ENCODE measurements around the gene CCR8. TPM values are rescaled to one million over a fixed set of nuclear protein-coding genes. Genes with fewer than 3 reads are reported as not detected.
A peak's percentile ranks its signal among the peaks of the same experiment; 100 is the strongest.
"Not testable (repeated sequence)": the region's sequence is repeated elsewhere in the genome, so short reads cannot be mapped to it uniquely, and the experiment has no call there.

Gene CCR8
- total RNA-seq, 1 donor from 2014 or later = not detected

DNA sequence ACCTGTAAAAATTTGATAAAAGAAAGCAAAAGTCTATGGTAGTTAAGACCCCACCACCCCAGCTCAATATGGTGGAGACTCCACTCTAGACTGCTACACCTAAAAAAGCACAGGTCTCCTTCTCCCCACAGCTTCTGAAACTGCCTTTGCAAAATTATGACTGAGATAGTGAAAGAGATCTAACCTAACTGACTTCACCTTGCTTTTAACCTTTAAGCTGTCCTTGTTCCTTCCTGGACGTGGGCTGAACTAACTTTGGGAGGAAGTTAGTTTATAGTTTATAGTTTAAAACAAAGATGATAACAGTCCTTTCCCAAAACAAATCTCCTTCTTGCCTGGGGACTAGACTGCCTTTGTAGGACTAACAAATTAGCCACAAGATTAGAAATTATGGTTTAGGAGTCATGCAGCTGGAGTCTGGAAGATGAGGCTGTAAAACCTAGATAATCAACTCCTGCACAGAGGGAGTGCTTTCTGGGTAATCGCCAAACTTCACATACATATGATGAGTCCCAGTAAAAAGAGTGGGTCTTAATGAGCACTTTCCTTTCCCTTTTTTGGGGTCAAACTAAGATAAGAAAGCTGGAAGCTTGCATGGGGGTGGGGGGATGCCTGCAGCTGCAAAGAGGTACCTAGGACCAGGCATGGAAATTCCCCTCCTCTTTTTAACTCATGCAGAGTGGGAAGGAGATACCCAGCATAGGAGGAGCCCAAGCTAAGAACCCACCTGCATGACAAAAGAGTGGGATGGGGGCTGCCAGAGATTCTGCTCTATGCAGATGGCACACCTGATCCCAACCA is 17.5 kb downstream of the CCR8 start:
- no peak for DNase-seq (ENCODE audit: low read depth in 2 of 2)

DNA sequence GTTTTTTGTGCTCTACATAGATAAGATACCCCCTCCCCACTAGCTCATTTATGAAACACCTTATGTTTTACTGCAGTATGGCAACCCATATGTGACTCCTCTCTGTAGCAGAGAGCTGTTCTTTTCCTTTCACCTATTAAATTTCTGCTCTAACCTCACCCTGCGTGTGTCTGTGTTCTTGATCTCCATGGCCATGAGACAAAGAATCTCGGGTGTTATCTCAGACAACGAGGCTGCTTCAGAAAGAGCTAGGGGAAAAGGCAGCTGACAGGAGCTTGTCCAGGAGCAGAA is 18.0 kb downstream of the CCR8 start:
- DNase-seq (ENCODE audit: low read depth in 2 of 2) = no peak

DNA sequence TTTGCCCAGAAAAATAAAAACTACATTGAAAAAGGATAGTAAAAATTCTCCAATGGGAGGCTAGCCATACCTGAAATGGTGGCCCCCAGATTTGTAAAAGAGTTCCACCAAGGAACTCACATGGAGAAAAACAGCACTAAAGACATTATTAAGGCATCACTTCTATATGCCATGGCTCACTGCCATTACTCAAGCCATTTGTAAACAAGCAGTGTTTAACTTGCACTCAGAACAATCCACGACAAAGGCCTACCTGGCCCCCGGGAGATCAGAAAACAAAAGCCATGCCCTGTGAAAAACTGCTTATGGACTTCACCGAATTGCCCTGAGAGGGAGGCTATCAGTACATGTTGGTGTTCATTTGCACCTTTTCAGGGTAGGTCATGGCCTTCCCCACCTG is 19.6 kb downstream of the CCR8 start:
- DNase-seq (ENCODE audit: low read depth in 2 of 2) = no peak

DNA sequence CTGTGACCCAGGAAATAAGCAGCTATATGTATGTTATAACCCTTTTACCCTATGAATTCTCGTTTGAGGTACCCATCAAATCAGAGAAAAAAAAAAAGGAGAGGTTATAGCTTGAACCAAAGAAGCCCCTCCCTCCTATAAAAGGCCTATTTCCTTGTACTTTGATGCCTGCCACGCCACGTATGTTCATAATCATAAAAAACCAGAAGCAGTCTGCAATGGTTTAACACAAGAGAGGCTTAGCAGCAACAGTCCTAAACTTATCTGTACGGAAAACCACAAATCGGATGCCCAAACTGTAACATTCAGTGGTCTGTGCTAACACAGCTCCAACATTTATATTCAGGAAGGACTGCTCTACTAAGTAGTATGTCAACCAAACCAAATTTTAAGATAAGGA is 21.2 kb downstream of the CCR8 start:
- no peak for DNase-seq (ENCODE audit: low read depth in 2 of 2)

DNA sequence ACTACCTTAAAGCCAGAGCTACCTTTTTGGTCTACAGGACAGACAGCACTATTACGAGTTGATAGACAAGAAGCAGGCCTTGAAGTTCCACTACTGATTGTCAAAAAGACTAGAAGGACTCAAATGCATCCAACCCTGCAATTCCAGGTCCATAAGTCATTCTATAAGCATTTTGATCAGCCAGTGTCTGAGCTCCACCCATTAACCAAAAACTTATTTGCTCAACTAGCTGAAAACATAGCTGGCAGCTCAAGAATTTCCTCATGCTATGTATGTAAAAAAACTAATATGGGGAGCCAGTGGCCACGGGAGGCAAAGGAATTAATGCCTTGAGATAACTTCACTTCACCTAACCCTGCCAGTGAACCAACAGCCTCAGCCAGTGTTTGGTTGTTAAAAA is 21.6 kb downstream of the CCR8 start:
- DNase-seq (ENCODE audit: low read depth in 2 of 2) = not testable (repeated sequence)

DNA sequence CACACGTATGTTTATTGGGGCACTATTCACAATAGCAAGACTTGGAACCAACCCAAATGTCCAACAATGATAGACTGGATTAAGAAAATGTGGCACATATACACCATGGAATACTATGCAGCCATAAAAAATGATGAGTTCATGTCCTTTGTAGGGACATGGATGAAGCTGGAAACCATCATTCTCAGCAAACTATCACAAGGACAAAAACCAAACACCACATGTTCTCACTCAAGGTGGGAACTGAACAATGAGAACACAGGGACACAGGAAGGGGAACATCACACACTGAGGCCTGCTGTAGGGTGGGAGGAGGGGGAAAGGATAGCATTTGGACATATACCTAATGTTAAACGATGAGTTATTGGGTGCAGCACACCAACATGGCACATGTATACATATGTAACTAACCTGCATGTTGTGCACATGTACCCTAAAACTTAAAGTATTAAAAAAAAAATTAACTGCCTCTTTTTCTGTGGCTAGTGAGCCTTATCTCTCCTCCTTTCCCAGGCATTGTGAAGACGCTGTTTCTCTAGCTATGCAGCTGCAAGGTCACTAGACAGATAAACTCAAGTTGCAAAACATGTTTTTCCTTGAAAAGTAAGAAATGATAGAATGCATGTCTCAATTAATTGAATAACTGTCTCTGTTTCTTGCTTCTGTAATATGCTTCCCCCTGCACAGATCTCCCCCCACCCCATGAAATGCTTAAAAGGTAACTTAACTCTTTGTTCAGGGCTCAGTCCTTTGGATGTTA is 23.8 kb downstream of the CCR8 start:
- DNase-seq (ENCODE audit: low read depth in 2 of 2) = not testable (repeated sequence)

DNA sequence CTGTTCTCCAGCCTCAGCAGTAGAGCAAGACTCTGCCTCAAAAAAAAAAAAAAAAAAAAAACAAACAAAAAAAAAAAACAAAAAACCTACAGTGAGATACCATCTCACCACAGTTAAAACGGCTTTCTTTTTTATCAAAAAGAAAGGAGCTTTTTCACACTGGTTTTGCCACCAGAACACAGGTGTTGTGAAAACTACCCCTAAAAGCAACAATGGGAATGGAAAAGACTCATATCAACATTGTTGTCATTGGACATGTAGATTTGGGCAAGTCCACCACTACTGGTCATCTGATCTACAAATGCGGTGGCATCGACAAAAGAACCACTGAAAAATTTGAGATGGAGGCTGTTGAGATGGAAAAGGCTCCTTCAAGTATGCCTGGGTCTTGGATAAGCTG is 28.8 kb downstream of the CCR8 start:
- no peak for DNase-seq (ENCODE audit: low read depth in 2 of 2)

DNA sequence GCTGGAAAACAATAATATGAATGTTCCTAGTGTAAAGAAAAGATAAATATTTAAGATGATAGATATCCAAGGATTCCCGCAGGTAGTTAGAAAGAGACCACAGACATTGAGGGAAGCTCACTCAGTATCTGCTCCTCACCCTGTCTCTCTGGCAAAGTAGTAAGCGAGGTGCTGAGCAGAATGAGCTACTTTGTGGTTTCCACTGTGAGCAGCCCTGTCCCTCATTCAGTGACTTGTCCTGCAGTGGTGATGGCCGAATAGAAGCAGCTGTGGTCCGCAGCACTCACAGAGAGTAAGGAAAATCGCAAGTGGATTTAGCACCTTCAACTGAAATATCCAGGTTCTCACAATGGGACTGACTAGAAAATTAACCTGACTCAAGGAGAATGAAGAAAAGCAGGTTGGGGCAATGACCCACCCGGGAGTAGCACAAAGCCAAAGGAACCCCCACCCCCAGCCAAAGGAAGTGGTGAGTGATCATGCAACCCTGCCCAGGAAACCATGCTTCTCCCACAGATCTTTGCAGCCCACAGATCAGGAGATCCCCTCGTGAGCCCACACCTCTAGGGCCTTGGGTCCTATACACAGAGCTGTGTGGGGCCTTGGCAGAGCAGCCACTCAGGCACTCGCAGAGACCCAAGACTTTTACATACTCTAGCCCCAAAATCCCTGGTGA is 31.9 kb downstream of the CCR8 start:
- DNase-seq (ENCODE audit: low read depth in 2 of 2) = no peak

DNA sequence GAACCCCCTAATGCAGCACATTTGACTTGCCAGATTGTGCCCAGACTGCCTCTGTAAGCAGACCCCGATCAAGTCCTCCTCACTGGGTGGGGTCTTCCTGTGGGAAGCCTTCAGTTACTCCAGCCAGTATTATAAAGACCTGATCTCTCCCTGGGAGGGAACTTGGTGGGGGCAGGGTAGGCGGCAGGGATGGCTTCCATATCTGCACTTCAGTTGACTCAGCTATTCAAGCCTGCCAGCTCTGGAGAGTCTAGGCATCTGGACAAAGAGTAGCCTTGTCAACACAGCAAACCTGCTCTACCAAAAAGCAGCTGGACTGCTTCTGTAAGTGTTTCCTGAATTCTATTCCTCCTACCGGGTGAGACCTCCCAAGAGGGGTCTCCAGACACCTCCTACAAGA is 32.7 kb downstream of the CCR8 start:
- DNase-seq (ENCODE audit: low read depth in 2 of 2) = no peak

- DNase-seq (ENCODE audit: low read depth in 2 of 2) = no peak
Observed at GRCh38 chr3:39362812-39363211, 33.3 kb downstream of the CCR8 start.

DNA sequence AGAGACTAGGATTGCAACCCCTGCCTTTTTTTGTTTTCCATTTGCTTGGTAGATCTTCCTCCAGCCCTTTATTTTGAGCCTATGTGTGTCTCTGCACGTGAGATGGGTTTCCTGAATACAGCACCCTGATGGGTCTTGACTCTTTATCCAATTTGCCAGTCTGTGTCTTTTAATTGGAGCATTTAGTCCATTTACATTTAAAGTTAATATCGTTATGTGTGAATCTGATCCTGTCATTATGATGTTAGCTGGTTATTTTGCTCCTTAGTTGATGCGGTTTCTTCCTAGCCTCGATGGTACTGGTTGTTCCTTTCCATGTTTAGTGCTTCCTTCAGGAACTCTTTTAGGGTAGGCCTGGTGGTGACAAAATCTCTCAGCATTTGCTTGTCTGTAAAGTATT is 40.9 kb downstream of the CCR8 start:
- DNase-seq (ENCODE audit: low read depth in 2 of 2) = not testable (repeated sequence)

- no peak for DNase-seq (ENCODE audit: low read depth in 2 of 2)
Observed at GRCh38 chr3:39372833-39373232, 43.3 kb downstream of the CCR8 start.

- DNase-seq (ENCODE audit: low read depth in 2 of 2) = peak in 1 of 2 donors; percentile 39
Observed at GRCh38 chr3:39376959-39377634, 47.6 kb downstream of the CCR8 start.

- peak; percentile 7 to 50 for DNase-seq (ENCODE audit: low read depth in 2 of 2)
Observed at GRCh38 chr3:39378088-39378487, 48.6 kb downstream of the CCR8 start.

DNA sequence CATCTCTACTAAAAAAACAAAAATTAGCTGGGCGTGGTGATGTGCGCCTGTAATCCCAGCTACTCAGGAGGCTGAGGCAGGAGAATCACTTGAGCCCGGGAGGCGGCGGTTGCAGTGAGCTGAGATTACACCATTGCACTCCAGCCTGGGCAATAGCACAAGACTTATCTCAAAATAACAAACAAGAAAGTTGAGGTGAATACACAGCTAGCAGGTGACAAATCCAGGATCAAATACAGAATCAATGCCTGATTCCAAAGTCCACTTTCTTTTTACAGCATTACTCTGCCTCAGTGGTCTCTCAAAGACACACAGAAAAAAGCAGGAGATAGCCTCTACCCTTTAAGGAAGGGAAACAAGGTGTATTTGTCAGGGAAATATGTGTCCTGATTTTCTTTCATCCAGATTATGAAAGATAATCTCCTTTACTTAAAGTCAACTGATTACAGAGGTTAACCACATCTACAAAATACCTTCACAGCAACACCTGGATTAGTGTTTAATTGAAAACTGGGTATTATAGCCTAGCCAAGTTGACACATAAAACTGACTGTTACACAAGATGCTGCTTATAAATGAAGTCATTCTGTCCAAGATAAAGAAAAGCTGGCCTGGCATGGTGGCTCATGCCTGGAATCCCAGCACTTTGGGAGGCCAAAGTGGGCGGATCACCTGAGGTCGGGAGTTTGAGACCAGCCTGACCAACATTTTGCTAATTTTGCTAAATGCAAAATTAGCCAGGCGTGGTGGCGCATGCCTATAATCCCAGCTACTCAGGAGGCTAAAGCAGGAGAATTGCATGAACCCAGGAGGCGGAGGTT is 49.7 kb downstream of the CCR8 start:
- DNase-seq (ENCODE audit: low read depth in 2 of 2) = no peak

DNA sequence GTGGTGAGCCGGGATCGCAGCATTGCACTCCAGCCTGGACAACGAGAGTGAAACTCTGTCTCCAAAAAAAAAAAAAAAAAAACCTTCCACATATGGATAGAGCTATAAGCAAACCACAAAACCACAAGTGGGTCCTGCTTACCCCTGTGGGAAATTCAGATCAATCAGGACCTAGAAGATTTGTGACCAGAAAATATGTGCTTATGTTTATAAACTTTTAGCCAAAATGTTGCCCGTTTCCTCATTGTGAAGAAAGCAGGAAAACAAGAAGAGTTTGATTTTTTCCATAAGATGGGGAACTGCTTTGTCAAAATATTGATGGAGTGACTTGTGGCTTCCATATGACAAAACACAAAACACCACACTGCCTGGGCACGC is 50.3 kb downstream of the CCR8 start:
- no peak for DNase-seq (ENCODE audit: low read depth in 2 of 2)

DNA sequence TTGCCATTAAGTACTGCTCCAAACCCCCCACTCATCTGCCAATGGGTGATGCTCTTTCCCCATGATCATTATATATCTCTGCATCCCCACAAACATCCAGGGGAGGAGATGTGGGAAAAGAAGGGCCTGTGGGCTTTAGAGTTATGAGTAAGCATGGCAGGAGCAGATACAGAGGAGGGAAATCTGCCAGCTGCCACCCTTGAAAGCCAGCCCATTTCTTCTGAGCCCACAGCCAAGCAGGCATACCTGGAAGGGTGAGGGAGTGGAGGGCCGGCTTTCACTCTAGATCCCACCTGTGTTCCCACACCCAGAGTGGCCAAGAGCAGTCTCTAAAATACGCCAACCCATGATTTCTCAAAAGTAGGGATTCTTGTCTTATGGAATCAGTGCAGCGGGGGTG is 51.9 kb downstream of the CCR8 start:
- DNase-seq (ENCODE audit: low read depth in 2 of 2) = no peak
